ENCODE results near the gene LTA. TPM values are rescaled to one million over a fixed set of nuclear protein-coding genes. Genes with fewer than 3 reads are reported as not detected.

The LTA gene
- polyA plus RNA-seq, 10 donors, result 0.12 to 0.91 (median 0.21) TPM; not detected in 4

- no peak for DNase-seq
Observed at GRCh38 chr6:31569861-31570536, 2.1 kb upstream of the LTA start.

DNA sequence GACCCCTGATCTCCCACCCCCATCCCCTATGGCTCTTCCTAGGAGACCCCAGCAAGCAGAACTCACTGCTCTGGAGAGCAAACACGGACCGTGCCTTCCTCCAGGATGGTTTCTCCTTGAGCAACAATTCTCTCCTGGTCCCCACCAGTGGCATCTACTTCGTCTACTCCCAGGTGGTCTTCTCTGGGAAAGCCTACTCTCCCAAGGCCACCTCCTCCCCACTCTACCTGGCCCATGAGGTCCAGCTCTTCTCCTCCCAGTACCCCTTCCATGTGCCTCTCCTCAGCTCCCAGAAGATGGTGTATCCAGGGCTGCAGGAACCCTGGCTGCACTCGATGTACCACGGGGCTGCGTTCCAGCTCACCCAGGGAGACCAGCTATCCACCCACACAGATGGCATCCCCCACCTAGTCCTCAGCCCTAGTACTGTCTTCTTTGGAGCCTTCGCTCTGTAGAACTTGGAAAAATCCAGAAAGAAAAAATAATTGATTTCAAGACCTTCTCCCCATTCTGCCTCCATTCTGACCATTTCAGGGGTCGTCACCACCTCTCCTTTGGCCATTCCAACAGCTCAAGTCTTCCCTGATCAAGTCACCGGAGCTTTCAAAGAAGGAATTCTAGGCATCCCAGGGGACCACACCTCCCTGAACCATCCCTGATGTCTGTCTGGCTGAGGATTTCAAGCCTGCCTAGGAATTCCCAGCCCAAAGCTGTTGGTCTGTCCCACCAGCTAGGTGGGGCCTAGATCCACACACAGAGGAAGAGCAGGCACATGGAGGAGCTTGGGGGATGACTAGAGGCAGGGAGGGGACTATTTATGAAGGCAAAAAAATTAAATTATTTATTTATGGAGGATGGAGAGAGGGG is 1.4 kb downstream of the LTA start:
- no peak for DNase-seq

GRCh38 chr6:31574106-31575061 is 2.3 kb downstream of the LTA start:
- DNase-seq, result no peak

DNA sequence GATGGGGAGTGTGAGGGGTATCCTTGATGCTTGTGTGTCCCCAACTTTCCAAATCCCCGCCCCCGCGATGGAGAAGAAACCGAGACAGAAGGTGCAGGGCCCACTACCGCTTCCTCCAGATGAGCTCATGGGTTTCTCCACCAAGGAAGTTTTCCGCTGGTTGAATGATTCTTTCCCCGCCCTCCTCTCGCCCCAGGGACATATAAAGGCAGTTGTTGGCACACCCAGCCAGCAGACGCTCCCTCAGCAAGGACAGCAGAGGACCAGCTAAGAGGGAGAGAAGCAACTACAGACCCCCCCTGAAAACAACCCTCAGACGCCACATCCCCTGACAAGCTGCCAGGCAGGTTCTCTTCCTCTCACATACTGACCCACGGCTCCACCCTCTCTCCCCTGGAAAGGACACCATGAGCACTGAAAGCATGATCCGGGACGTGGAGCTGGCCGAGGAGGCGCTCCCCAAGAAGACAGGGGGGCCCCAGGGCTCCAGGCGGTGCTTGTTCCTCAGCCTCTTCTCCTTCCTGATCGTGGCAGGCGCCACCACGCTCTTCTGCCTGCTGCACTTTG is 3.3 kb downstream of the LTA start, which contains the start of gene TNF:
Gene TNF (plus strand): TSS at position 231 of the 567 bp plus-strand sequence. CDS start 177 bp downstream, at position 408.
- DNase-seq, result peak in 2 of 3 donors; percentile 32 to 48

- DNase-seq, result no peak
Observed at GRCh38 chr6:31575952-31576685, 4.0 kb downstream of the LTA start.

DNA sequence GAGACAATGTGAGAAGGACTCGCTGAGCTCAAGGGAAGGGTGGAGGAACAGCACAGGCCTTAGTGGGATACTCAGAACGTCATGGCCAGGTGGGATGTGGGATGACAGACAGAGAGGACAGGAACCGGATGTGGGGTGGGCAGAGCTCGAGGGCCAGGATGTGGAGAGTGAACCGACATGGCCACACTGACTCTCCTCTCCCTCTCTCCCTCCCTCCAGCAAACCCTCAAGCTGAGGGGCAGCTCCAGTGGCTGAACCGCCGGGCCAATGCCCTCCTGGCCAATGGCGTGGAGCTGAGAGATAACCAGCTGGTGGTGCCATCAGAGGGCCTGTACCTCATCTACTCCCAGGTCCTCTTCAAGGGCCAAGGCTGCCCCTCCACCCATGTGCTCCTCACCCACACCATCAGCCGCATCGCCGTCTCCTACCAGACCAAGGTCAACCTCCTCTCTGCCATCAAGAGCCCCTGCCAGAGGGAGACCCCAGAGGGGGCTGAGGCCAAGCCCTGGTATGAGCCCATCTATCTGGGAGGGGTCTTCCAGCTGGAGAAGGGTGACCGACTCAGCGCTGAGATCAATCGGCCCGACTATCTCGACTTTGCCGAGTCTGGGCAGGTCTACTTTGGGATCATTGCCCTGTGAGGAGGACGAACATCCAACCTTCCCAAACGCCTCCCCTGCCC is 4.9 kb downstream of the LTA start:
- DNase-seq, result no peak

DNA sequence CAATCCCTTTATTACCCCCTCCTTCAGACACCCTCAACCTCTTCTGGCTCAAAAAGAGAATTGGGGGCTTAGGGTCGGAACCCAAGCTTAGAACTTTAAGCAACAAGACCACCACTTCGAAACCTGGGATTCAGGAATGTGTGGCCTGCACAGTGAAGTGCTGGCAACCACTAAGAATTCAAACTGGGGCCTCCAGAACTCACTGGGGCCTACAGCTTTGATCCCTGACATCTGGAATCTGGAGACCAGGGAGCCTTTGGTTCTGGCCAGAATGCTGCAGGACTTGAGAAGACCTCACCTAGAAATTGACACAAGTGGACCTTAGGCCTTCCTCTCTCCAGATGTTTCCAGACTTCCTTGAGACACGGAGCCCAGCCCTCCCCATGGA is 5.5 kb downstream of the LTA start:
- no peak for DNase-seq

- DNase-seq, result no peak
Observed at GRCh38 chr6:31578184-31579118, 6.4 kb downstream of the LTA start.

- DNase-seq, result no peak
Observed at GRCh38 chr6:31579119-31579505, 7.0 kb downstream of the LTA start.

DNA sequence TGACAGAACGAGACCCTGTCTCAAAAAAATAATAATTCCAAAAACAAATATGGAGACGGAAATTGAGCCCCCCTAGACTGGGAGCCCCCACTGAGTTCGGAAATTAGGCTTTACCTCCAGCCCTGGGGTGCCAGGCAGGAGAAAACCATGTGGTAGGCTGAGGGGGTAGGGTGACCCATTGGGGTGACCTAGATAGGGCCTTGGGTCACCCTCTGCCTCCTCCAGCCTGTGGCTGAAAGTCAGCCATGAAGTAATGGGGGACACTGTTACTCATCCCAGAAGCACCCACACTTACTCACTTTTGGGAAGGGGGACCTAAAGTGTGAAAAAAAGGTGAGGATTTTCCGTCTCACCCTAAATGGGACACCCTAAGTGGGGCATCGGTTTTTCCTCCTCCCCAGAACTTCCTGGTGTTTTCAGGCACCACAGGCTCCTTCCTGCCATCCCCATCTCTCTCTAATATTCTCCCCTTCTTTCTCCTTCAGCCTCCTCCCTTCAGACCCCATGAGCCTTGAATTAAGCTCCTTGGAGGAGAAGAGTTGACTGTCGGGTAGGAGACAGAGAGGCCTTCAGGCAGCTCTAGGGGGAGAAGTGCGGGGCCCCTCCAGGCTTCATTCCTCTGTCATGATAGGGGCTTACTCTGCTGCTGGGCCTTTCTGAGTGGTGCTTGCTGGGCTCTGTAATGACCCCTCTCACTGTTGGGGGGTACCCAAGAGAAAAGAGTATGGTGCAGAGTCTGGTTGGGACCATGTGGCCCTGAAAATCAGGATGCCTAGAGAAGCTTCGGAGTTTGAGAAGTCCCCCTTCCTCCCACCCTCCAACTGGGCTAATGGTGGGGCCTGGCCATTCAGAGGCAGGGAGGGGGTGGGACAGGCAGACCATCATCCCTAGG is 7.7 kb downstream of the LTA start:
- DNase-seq, result no peak

DNA sequence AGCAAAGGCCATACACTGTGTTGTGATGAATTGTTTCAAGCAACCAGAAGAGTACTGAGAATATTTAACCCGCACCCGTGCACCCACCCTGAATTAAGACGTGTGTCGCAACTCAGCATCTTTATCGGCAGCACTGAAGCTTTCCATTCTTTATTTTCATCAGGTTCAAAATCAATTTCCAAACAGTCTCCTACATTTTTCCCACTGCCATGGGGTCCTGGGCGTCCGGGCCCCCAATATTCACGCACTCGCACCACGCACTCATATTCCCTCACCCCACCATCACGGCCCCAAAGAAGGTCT is 8.3 kb downstream of the LTA start:
- no peak for DNase-seq

- DNase-seq, result peak; percentile 73 to 94 (median 87)
Observed at GRCh38 chr6:31580807-31581433, 8.8 kb downstream of the LTA start.

DNA sequence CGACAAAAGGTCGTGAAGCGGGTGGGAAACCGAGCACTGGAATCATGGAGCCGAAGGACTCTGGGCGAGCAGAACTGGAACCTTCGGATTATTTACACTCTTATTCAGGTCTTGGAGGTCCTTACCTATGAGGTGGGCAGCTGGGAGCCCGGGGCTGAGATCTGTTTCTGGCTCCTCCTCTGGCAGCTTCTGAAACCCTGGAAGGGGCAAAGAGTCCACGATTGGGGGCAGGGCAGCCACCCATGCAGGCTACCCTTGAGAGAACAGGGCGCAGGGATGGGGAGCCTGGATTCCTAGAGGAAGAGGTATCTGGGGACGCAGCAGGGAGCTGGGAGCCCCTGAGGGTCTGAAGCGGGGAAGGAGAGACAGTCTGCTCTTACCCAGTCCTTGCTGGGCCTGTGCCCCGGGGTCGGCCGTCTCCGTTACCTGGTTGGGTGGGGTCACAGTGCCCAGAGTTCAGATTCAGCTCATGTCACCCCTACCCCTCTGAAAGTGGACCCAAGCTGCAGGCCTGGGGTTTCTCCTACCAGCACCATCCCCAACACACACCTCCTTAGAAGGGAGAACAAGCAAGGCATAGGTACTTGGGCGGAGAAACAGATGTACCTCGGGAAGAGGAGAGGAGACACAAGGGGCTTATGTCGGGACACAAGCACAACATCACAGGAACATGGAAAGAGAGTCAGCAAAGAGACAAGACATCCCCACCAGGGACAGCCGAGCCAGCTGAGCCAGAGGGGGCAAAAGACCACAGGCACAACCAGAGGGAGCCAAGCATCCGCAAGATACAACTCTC is 9.5 kb downstream of the LTA start:
- peak in 1 of 3 donors; percentile 22 for DNase-seq

DNA sequence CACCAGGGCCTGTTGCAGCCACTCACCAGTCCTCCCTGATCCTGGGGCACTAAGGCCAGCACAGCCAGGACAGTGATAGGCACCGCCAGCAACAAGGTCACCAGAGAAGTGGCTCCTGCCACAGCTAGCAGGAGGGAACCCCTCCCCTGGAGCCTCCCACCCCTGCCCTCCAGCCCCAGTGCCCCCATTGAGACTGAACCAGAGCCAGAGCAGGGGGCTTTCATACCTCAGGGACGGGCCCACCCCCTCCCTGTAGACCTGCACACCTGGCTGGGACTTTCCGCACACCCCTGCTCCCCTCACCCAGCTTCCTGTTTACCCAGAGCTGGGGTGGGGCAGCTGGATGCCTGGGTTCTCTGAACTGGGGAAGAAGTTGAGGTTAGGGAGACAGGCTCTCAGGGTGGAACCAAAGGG is 10.1 kb downstream of the LTA start, which contains the start of gene LTB:
Gene LTB (minus strand): TSS at position 195 of the 414 bp plus-strand sequence. CDS start 7 bp downstream, at position 188.
- DNase-seq, result no peak

DNA sequence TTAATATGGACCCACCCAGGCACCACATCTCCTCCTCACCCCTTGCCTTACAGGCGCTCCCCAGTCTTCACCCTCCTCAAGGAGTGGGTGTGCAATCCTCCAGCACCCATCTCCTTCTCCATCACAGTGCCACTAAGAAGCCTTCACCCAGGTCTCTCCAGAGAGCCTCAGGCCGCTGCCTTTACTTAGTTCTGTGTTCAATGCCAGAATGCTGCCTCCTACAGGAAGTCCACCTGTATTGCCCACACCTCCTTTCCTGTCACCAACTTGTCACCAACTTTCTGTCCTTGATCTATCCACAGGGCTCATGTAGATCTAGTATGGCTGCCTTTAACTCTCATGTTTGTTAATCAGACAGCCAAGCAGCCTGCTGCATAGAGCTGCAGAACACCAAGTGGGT is 13.4 kb downstream of the LTA start:
- no peak for DNase-seq

DNA sequence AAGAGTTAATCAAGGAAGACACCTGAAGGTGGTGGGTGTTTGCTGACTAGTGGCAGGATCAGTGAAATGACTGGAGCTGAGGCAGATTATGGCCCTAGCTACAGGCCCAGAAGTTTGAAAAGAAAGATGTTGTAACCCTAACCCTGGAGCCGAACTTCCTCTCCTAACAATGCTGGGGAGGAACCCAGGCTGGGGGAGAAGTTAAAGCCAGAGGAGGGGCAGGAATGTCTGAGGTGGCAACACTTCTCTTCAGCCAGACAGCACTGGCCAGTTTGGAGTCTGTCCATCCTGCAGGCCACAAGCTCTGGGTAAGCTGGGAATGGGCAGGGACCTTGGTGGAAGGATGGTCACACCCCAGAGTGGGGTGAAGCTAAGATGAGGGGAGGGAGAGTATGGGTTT is 13.9 kb downstream of the LTA start, which contains the start of gene LST1:
Gene LST1 (plus strand): TSS at position 270 of the 400 bp plus-strand sequence. CDS start 1,023 bp downstream, outside the sequence.
- DNase-seq, result peak in 1 of 3 donors; percentile 33
